Neural cell (in vitro differentiated cells): Measurements from ENCODE around the gene KDM4C. TPM values are rescaled to one million over a fixed set of nuclear protein-coding genes. Genes with fewer than 3 reads are reported as not detected.

Experiments
- H2AFZ ChIP-seq: fragments of 200-600, 300-800 bp; sonication (generic), shearing (Covaris generic); 2 replicates; pipeline ENCODE4 v1.6.0; 2014; ENCODE audit warnings: low read depth, mild to moderate bottlenecking, antibody characterized with exemption, low read length, moderate library complexity
- H3F3A ChIP-seq: fragments of 200-600 bp; shearing (Covaris generic); 2 replicates; pipeline ENCODE4 v1.6.1; 2016; ENCODE audit warnings: mild to moderate bottlenecking, moderate library complexity, mixed read lengths, antibody characterized with exemption, low read length; ENCODE audit not compliant: insufficient read depth, poor library complexity, severe bottlenecking
- H3K27ac ChIP-seq: fragments of 200-600, 300-800 bp; sonication (generic), shearing (Covaris generic); 2 replicates; pipeline ENCODE4 v1.5.1; 2014; ENCODE audit warnings: mild to moderate bottlenecking, low read length, moderate library complexity
- H3K27me3 ChIP-seq: fragments of 300-800, 200-600 bp; sonication (generic), shearing (Covaris generic); 2 replicates; pipeline ENCODE4 v1.6.0; 2014; ENCODE audit warnings: mild to moderate bottlenecking, low read depth, low read length, moderate library complexity; ENCODE audit not compliant: insufficient read depth
- H3K36me3 ChIP-seq: fragments of 300-800, 200-600 bp; sonication (generic), shearing (Covaris generic); 2 replicates; pipeline ENCODE4 v1.5.1; 2014; ENCODE audit warnings: mild to moderate bottlenecking, antibody characterized with exemption, low read length, moderate library complexity; ENCODE audit not compliant: insufficient read depth
- H3K4me2 ChIP-seq: fragments of 300-800, 200-600 bp; sonication (generic), shearing (Covaris generic); 2 replicates; pipeline ENCODE4 v1.6.0; 2014; ENCODE audit warnings: mild to moderate bottlenecking, low read length
- H3K4me3 ChIP-seq: fragments of 300-800, 200-600 bp; sonication (generic), shearing (Covaris generic); 2 replicates; pipeline ENCODE4 v1.5.1; 2014; ENCODE audit warnings: mild to moderate bottlenecking, low read length, moderate library complexity
- H3K79me2 ChIP-seq: fragments of 200-600 bp; shearing (Covaris generic); replicated peaks from 2 replicates; pipeline ENCODE4 v1.6.0; 2014; ENCODE audit warnings: mild to moderate bottlenecking, low read length, moderate library complexity; ENCODE audit not compliant: insufficient read depth
- H3K9ac ChIP-seq: fragments of 300-800, 200-600 bp; sonication (generic), shearing (Covaris generic); 2 replicates; pipeline ENCODE4 v1.6.1; 2016; ENCODE audit warnings: mild to moderate bottlenecking, low read length, mixed read lengths
- H3K9me2 ChIP-seq: fragments of 200-600 bp; shearing (Covaris generic); 2 replicates; pipeline ENCODE4 v1.6.1; 2016; ENCODE audit warnings: mild to moderate bottlenecking, low read length, mixed read lengths; ENCODE audit not compliant: insufficient read depth
- H3K9me3 ChIP-seq: fragments of 200-600, 300-800 bp; sonication (generic), shearing (Covaris generic); 2 replicates; pipeline ENCODE4 v1.6.1; 2016; ENCODE audit warnings: mild to moderate bottlenecking, mixed run types, low read length, moderate library complexity, mixed read lengths
- H4K20me1 ChIP-seq: fragments of 200-600 bp; shearing (Covaris generic); 2 replicates; pipeline ENCODE4 v1.6.1; 2016; ENCODE audit warnings: mild to moderate bottlenecking, mixed run types; ENCODE audit not compliant: insufficient read depth
- EP300 ChIP-seq: fragments of 450-650 bp; conservative IDR thresholded peaks from 2 replicates; pipeline ENCODE4 v1.6.1; 2014; ENCODE audit warnings: antibody characterized with exemption, mild to moderate bottlenecking, moderate library complexity; ENCODE audit not compliant: poor library complexity, severe bottlenecking
- EZH2 ChIP-seq: fragments of 200-600, 300-800 bp; shearing (Covaris generic), sonication (generic); IDR thresholded peaks from 2 replicates; pipeline ENCODE4 v1.6.1; 2014; ENCODE audit warnings: antibody characterized with exemption, low read length, borderline replicate concordance, mild to moderate bottlenecking; ENCODE audit not compliant: insufficient read depth, poor library complexity, severe bottlenecking
- MXI1 ChIP-seq: fragments of 450-650 bp; conservative IDR thresholded peaks from 2 replicates; pipeline ENCODE4 v1.6.1; 2014; ENCODE audit warnings: antibody characterized with exemption, mild to moderate bottlenecking; ENCODE audit not compliant: poor library complexity, severe bottlenecking
- POLR2AphosphoS5 ChIP-seq: IDR thresholded peaks from 2 replicates; pipeline ENCODE4 v1.6.1; 2012
- RAD21 ChIP-seq: fragments of 450-650 bp; conservative IDR thresholded peaks from 2 replicates; pipeline ENCODE4 v1.6.1; 2014; ENCODE audit warnings: antibody characterized with exemption, mild to moderate bottlenecking, moderate library complexity
- REST ChIP-seq: IDR thresholded peaks from 2 replicates; pipeline ENCODE4 v1.6.1; 2012; ENCODE audit warnings: borderline replicate concordance
- SMC3 ChIP-seq: fragments of 450-650 bp; conservative IDR thresholded peaks from 2 replicates; pipeline ENCODE4 v1.6.1; 2014; ENCODE audit warnings: antibody characterized with exemption, mild to moderate bottlenecking, moderate library complexity; ENCODE audit not compliant: poor library complexity
- TAF1 ChIP-seq: IDR thresholded peaks from 2 replicates; pipeline ENCODE4 v1.6.1; 2012; ENCODE audit warnings: low read depth
- polyA plus RNA-seq: library from polyadenylated mRNA; depleted of rRNA; stranded (reverse); fragments of >200 nt; gene quantifications from 2 replicates; pipeline ENCODE4 v1.2.3, GENCODE V29; 2014
- TF ChIP-seq, protein P1 (sequence below): fragments of 450-650 bp; IDR thresholded peaks from 2 replicates; pipeline ENCODE4 v1.5.1; 2014; ENCODE audit warnings: antibody characterized with exemption, mild to moderate bottlenecking, moderate library complexity; ENCODE audit not compliant: poor library complexity, severe bottlenecking

KDM4C gene
- polyA plus RNA-seq, 1 donor from 2014 or later: 21.1 TPM

- Histone ChIP-seq H3K9me2 (no peaks in the 10 kb centered on the region), H2AFZ (no peak overlapping the region), H3K4me2 (no peak overlapping the region), H3K79me2 (no peaks in the 10 kb centered on the region), H3K27me3 (no peaks in the 10 kb centered on the region), H4K20me1 (no peaks in the 10 kb centered on the region), H3K9ac (no peak overlapping the region), H3K27ac (no peak overlapping the region), H3K36me3 (no peaks in the 10 kb centered on the region), H3K4me3 (no peak overlapping the region), H3K9me3 (no peaks in the 10 kb centered on the region), H3F3A (no peaks in the 10 kb centered on the region)
- TF ChIP-seq, protein P1, sequence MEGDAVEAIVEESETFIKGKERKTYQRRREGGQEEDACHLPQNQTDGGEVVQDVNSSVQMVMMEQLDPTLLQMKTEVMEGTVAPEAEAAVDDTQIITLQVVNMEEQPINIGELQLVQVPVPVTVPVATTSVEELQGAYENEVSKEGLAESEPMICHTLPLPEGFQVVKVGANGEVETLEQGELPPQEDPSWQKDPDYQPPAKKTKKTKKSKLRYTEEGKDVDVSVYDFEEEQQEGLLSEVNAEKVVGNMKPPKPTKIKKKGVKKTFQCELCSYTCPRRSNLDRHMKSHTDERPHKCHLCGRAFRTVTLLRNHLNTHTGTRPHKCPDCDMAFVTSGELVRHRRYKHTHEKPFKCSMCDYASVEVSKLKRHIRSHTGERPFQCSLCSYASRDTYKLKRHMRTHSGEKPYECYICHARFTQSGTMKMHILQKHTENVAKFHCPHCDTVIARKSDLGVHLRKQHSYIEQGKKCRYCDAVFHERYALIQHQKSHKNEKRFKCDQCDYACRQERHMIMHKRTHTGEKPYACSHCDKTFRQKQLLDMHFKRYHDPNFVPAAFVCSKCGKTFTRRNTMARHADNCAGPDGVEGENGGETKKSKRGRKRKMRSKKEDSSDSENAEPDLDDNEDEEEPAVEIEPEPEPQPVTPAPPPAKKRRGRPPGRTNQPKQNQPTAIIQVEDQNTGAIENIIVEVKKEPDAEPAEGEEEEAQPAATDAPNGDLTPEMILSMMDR: no peak
- TF ChIP-seq TAF1: no peak
- TF ChIP-seq SMC3: no peak
- TF ChIP-seq MXI1: no peak
- TF ChIP-seq EP300: no peak
- TF ChIP-seq EZH2: no peak
- no peak for TF ChIP-seq RAD21
- TF ChIP-seq REST: no peak
- TF ChIP-seq POLR2AphosphoS5: no peak
Measured at GRCh38 chr9:6764011-6764410, 6.2 kb downstream of the KDM4C start.

DNA sequence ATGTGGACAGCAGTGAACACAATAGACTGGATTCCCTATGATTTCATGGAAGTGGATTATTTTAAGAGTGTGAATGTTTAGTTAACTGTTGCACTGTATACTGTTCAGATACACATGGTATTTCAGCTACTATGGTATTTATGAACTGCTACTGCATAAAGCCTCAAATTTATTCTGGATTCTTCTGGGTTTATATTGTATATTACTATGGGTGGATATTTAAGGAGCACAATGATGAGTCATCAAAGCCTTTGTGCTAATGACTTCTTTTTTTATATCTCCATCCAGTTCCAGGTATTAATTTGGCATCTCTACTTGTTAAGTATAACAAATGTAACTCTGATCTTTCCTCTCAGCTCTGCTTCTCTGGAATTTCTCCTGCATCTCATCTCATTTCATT, 6.8 kb downstream of the KDM4C start:
- no peaks in the 10 kb centered on the region for H3K36me3 ChIP-seq
- no peak for TF ChIP-seq EZH2
- TF ChIP-seq MXI1: no peak
- TF ChIP-seq, protein P1: no peak
- no peak for TF ChIP-seq REST
- TF ChIP-seq SMC3: no peak
- no peak for TF ChIP-seq EP300
- no peak for TF ChIP-seq TAF1
- TF ChIP-seq POLR2AphosphoS5: no peak
- no peak overlapping the region for H2AFZ ChIP-seq
- H3K4me2 ChIP-seq: no peak overlapping the region
- no peak overlapping the region for H3K27ac ChIP-seq
- no peaks in the 10 kb centered on the region for H3K79me2 ChIP-seq
- no peaks in the 10 kb centered on the region for H3K9me3 ChIP-seq
- no peaks in the 10 kb centered on the region for H3F3A ChIP-seq
- no peaks in the 10 kb centered on the region for H4K20me1 ChIP-seq
- no peaks in the 10 kb centered on the region for H3K9me2 ChIP-seq
- no peak overlapping the region for H3K4me3 ChIP-seq
- no peaks in the 10 kb centered on the region for H3K27me3 ChIP-seq
- no peak overlapping the region for H3K9ac ChIP-seq
